ENCODE results near the gene UPK2.
A peak's percentile ranks its signal among the peaks of the same experiment; 100 is the strongest.

GRCh38 chr11:118928101-118928869, 27.8 kb upstream of the UPK2 start:
- peak; percentile 80 to 99 (median 98) for TF ChIP-seq CTCF (IDR thresholded peaks at IDR 0.05)
- TF ChIP-seq POLR2A (IDR thresholded peaks at IDR 0.05), result peak; percentile 29 to 66 (median 65)
